Stimulated activated CD4-positive, alpha-beta T cell treated with anti-CD3 and anti-CD28 coated beads, TNF-alpha, amount 100 ng/mL, for 48 hours (primary cell): ENCODE data around the gene DOCK11.
A peak's percentile ranks its signal among the peaks of the same experiment; 100 is the strongest.
"Not testable (repeated sequence)": the region's sequence is repeated elsewhere in the genome, so short reads cannot be mapped to it uniquely, and the experiment has no call there.

Experiments used
- DNase-seq, 3 donors: peaks; one replicate each; pipeline ENCODE4 v3.0.0-alpha.2; 2020; ENCODE audit warnings: low read depth in 3 of 3

The DOCK11 gene

DNA sequence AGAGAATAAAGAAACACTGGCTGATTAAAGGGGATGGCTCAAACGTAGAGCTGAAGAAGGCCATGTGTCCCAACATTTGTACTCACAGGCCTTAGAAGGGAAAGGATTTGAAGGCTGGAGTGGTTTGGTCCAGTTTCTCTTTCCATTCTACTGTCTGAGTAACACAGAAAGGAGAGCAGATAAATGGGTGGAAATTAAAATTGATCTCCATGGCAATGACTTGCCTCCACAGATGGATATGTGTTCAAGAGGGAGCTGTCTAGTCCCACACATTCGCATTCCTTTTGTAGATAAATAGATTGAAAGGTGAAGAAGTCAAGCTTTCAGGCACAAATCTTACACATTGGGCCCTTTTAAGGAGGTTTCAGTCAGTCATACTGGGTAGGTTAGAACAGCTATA lies 74.6 kb downstream of the DOCK11 start:
- no peak for DNase-seq

DNA sequence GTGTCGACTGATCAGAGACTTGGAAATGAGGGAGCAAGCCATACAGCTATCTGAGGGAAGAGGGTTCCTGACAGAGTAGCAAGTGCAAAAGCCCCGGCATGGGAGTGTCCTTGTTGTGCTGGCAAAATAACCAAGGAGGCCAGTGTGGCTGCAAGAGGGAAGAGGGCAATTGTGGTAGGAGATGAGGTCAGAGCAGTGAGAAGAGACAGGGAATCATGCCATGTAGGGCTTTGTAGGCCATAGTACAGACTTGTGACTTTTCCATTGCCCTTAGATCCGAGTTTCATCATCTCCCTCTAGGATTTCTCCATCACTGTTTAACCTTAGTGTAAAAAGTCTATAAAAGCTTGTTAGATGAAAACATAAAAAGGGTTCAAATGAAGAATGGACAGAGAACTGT lies 76.2 kb downstream of the DOCK11 start:
- no peak for DNase-seq

DNA sequence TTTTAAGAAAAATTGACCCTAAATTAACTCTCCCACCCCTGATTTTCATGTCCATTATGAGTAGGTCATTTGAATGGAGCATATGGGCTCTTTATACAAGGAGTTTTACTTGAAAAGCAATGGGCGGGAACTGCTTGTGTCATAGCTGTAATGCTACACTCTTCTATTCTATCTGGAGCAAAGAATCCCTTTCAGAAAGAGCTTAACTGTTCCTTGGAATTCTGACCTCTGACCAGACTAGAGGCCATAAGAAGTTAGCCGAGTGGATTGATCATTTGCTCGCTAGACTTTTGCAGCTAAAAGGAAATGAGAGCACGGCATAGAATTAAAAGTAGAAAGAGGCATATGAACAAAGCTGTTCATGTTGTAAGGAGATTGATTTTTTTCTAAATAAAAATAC lies 79.1 kb downstream of the DOCK11 start:
- no peak for DNase-seq

- no peak for DNase-seq
Observed at GRCh38 chrX:118577041-118577440, 81.4 kb downstream of the DOCK11 start.

- no peak for DNase-seq
Observed at GRCh38 chrX:118579417-118579816, 83.8 kb downstream of the DOCK11 start.

GRCh38 chrX:118582926-118583325 lies 87.3 kb downstream of the DOCK11 start:
- not testable (repeated sequence) for DNase-seq

DNA sequence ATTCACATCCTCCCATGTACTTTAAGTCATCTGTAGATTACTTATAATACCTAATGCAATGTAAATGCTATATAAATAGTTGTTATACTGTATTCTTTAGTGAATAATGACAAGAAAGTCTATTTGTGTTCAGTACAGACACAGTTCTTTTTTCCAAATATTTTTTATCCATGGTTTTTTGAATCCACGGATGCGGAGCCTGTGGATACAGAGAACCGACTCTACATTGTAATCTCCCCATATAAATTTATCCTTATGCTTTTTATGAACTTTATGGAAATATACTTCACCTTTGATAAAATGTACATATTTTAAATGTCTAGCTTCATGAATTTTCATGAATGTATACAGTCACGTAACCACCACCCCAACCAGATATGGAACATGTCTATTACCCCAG lies 88.2 kb downstream of the DOCK11 start:
- DNase-seq = no peak

GRCh38 chrX:118585296-118585695 lies 89.7 kb downstream of the DOCK11 start:
- no peak for DNase-seq

DNA sequence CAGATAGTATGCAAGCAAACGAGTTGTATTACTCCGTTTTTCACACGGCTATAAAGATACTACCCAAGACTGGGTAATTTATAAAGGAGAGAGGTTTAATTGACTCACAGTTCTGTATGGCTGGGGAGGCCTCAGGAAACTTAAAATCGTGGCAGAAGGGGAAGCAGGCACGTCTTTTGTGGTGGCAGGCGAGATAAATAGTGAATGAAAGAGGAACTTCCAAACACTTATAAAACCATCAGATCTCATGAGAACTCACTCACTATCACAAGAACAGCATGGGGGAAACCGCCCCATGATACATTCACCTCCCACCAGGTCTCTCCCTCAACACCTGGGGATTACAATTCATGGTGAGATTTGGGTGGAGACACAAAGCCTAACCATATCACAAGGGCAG lies 90.6 kb downstream of the DOCK11 start:
- not testable (repeated sequence) for DNase-seq

DNA sequence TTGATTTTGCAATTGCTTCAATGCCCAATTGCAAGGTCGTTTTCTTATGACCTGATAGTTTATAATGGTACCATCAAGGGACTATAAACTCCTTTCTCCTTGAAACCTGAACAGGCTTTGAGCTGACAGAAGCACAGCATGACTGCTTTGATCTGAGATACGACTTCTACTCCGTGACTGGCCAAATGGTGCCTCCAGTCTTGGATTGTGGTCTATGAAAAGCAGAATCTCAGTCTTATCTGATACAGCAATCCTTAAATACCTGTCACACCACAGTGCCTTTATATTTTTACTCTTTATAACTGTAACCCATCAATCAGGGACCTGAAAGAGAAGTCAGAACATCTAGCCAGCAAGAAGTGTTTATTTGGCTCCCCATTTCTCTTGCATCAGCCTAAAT lies 93.1 kb downstream of the DOCK11 start:
- DNase-seq = no peak

DNA sequence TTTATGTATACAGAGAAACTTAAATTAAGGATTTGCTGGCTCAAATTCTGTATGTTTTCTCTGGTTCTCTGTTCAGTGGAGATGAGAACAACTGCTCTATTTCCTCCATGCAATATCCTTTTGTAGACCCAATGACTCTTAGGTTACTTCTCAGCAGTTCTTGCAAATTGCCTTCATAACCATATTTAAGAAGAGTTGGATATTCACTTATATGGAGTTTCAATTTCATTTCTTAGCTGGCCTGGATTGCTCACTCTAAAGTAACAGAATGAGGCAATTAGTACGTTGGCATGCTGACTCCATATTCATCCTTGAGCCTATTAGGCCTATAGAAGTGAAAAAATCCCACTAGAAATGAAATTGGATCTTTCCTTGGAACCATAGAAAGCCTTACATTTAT lies 93.6 kb downstream of the DOCK11 start:
- no peak for DNase-seq

DNA sequence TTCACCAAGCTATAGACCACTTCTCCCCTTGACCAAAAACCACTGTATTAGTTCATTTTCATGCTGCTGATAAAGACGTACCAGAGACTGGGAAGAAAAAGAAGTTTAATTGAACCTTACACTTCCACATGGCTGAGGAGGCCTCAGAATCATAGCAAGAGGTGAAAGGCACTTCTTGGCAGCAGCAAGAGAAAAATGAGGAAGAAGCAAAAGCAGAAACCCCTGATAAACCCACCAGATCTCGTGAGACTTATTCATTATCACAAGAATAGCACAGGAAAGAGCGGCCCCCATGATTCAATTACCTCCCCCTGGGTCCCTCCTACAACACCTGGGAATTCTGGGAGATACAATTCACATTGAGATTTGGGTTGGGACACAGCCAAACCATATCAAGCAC lies 97.8 kb downstream of the DOCK11 start:
- no peak for DNase-seq

GRCh38 chrX:118594697-118595420 lies 99.2 kb downstream of the DOCK11 start:
- no peak for DNase-seq

DNA sequence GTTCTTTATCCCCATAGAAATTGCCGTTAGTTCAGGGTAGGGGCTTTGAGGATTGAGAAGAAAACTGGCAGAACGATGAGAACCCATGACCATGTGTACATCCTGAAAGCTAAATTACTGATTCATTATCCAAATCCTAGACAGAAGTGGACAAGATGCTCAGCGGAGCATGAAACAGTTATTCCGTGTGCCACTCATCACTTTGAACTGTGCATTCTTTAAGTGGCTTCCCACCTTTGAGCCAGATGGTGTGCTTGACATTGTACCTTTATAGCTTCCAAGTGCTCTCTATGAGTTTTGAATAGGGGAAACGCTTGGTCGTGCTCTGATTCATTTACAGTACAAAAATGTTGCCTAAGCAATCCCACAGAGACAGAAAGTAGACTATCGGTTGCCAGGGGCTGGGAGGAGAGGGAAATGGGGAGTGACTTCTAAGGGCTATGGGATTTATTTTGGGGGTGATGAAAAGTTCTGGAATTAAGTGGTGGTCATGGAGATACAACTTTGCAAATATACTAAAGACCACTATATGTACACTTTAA lies 100.0 kb downstream of the DOCK11 start:
- DNase-seq = no peak

- no peak for DNase-seq
Observed at GRCh38 chrX:118596390-118596789, 100.8 kb downstream of the DOCK11 start.

GRCh38 chrX:118603981-118604380 lies 108.4 kb downstream of the DOCK11 start:
- DNase-seq = peak in 2 of 3 donors; percentile 3 to 18

DNA sequence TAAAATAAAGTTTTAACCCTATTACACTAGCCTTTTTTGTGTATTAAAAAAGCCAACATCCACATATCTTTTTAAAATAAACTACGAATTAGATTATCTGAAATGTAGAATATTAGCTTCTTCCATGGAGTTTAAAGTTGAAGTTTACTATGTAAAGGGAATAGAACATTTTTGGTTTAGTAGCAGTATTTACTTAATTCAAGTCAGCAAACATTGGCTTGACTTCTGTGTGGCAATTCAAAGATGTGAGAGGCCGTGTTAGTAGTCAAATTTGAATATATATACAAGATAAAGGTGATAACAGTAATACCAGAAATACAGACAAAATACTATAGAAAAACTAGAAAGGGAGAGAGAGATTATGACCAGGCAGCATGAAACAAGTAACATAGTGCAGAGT lies 116.7 kb downstream of the DOCK11 start:
- no peak for DNase-seq

DNA sequence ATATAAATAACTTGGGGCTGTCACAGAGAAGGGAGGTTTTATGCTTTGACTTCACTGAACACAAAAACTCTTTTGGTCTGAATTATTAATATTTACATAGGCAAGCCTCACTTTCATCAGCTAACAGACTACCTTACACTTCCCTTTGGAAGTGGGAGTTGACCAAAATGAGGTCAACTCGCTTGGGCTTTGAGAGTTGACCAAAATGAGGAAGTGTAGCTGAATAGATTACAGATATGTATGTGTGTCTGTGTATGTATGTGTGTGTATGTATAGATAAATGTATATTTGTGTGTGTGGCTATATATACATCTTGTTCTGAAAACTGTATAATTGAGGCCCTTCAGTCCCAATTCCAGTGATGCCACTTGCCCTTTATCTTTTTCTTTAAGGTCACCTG lies 118.5 kb downstream of the DOCK11 start:
- DNase-seq = no peak

- DNase-seq = no peak
Observed at GRCh38 chrX:118615141-118615540, 119.5 kb downstream of the DOCK11 start.

DNA sequence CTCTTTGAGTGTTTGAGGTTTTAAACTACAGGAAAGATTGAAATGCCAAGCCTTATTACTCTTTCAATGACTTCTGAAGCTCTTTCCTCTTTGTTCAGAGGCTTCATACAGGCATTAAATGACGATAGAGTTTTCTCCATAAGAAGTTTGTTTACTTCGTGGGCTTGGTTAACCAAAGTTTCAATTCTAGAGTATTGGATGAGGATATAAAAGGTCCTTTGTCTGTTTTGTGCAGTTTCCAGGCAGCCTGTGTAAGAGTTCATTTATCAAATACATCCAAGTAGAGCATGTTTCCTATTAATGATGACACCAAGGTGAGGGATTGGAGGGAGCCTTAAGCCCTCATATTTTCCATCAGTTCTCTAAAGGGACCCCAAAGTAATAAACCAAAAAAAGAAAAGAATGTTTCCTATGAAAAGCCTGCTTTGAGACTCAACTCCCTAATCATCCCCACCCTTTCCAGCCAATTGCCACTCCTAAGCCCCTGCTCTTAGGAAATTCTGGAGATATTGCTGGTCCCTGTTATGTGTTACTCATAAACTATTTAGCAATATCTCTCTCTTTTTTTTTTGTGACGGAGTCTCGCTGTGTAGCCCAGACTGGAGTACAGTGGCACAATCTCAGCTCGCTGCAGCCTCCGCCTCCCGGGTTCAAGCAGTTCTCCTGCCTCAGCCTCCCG lies 125.6 kb downstream of the DOCK11 start:
- no peak for DNase-seq

- DNase-seq = no peak
Observed at GRCh38 chrX:118623062-118623461, 127.4 kb downstream of the DOCK11 start.

GRCh38 chrX:118626346-118626745 lies 130.7 kb downstream of the DOCK11 start:
- DNase-seq = no peak

GRCh38 chrX:118627084-118627758 lies 131.6 kb downstream of the DOCK11 start:
- DNase-seq = no peak
